HG03521 (cell line): Measurements from ENCODE around the gene TNFRSF1B.

Source experiments
- ATAC-seq: cut with Tn5 transposase; IDR thresholded peaks from one replicate; pipeline ENCODE4 v1.9.1; 2021; ENCODE audit warnings: mild to moderate bottlenecking, moderate library complexity; ENCODE audit not compliant: unreplicated experiment

Gene TNFRSF1B

GRCh38 chr1:12141163-12141850 is 25.5 kb upstream of the TNFRSF1B start:
- ATAC-seq: no peak

- ATAC-seq: no peak
Measured at GRCh38 chr1:12142141-12142823, 24.5 kb upstream of the TNFRSF1B start.

- ATAC-seq: no peak
Measured at GRCh38 chr1:12142891-12143630, 23.7 kb upstream of the TNFRSF1B start.

GRCh38 chr1:12143631-12144155 is 23.1 kb upstream of the TNFRSF1B start:
- no peak for ATAC-seq

GRCh38 chr1:12144236-12144635 is 22.6 kb upstream of the TNFRSF1B start:
- no peak for ATAC-seq

- no peak for ATAC-seq
Measured at GRCh38 chr1:12144969-12145368, 21.8 kb upstream of the TNFRSF1B start.

- no peak for ATAC-seq
Measured at GRCh38 chr1:12145616-12146342, 21.0 kb upstream of the TNFRSF1B start.

- no peak for ATAC-seq
Measured at GRCh38 chr1:12146343-12147112, 20.3 kb upstream of the TNFRSF1B start.

- no peak for ATAC-seq
Measured at GRCh38 chr1:12147201-12147701, 19.5 kb upstream of the TNFRSF1B start.

GRCh38 chr1:12148160-12148957 is 18.4 kb upstream of the TNFRSF1B start:
- no peak for ATAC-seq

- ATAC-seq: no peak
Measured at GRCh38 chr1:12148958-12149790, 17.6 kb upstream of the TNFRSF1B start.

- no peak for ATAC-seq
Measured at GRCh38 chr1:12149791-12150175, 17.0 kb upstream of the TNFRSF1B start.

- ATAC-seq: no peak
Measured at GRCh38 chr1:12150456-12151200, 16.2 kb upstream of the TNFRSF1B start.

GRCh38 chr1:12151465-12151864 is 15.3 kb upstream of the TNFRSF1B start:
- ATAC-seq: no peak

- peak; percentile 68 for ATAC-seq
Measured at GRCh38 chr1:12152113-12152891, 14.5 kb upstream of the TNFRSF1B start.

GRCh38 chr1:12153181-12153785 is 13.5 kb upstream of the TNFRSF1B start:
- no peak for ATAC-seq
